ENCODE results near the gene DPP4. TPM values are rescaled to one million over a fixed set of nuclear protein-coding genes. Genes with fewer than 3 reads are reported as not detected.

The DPP4 gene
- total RNA-seq, result 2.1 TPM

DNA sequence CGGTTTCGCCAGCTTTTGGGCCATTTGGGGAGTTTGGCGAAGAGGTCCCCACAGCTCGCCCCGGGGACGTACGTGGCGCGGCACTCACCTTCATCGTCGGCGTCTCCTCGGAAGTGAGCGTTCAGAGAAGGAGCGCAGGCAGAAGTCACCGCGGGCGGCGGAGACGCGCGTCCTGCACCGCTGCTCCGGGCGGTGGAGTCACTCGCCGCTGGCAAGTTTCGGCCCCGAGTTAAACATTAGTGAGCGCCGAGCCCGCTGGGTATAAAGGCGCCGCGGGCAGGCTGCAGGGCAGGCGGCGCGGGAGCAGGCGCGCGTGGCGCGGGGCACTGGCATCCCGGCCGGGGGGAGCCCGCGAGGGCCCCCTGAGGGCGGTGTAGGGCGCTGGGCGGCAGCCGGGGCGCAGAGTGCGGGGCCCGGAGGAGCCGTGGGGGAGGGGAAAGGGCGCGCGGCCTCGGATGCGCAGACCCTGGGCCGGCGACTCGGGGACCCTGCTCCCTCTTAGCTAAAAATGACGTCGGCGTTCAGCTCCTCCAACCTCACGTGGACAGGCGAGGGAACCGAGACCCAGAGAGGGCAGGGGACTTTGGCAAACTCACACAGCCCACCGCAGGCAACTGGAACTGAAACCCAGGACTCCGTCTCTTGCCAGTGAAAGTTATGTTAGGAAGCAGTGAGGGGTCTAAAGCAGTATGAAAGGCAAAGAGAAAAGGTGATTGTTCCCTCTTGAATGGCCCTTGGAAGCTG, at the start of gene DPP4:
Gene DPP4, minus strand, starts transcription at position 328 of the 744 bp plus-strand sequence. Its CDS starts 234 bp downstream, at position 94.
- peak; percentile 47 for DNase-seq (ENCODE audit: low spot score)

DNA sequence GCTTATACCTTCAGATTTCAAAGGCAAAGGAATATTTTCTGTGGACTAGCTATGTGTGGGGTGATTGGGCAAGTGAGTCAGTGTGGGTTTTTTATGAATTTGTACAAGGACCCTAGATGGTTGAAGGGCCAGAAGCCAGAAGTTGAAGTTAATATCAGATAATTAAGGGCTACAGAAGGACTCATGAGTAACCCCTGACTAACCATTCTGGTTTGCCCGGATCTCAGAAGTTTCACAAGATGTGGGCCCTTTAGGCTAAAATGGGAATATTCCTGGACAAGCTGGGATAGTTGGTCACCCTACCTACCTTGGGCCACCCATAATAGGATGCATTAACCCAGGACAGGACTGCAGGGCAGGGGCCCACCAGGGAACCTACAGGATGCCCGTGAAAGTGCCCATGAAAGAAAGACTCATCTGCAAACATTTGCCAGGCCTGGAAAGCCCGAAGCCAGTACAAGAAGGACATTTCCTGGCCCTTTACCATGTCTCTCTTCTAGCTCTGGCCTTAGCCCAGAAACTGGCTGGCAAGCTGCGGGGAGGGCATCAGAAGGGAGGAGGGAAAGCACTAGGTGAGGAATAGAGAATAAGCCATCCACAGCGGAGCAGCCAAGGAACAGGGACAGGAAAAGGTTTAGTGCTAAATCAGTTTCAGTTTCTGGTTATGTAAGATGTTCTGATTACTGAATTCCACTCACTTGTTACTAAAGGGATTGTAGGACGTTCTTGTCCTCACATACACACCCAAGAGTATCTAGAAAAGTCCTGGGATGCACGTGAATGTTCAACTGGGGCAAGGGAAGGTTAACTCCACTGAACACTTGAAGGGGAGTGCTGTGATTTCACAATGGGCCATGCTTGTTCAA, 44.4 kb upstream of the DPP4 start:
- DNase-seq (ENCODE audit: low spot score), result no peak

DNA sequence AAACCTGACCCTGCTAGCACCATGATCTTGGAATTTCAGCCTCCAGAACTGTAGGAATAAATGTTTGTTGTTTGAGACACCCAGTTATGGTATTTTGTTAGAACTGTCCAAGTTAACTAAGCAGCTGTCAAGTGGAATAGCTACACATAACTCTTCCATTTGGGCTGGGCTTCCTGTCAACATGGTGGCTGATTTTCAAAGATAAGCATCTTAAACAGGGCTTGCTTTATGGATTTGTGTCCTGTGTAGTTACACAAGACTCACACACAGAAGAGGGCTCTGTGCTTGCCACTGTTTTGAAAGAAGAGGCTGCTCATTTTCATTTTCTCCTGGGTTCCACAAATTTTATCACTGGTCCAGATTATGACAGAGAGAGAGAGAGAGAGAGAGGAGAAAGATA, 42.3 kb upstream of the DPP4 start:
- DNase-seq (ENCODE audit: low spot score), result no peak

DNA sequence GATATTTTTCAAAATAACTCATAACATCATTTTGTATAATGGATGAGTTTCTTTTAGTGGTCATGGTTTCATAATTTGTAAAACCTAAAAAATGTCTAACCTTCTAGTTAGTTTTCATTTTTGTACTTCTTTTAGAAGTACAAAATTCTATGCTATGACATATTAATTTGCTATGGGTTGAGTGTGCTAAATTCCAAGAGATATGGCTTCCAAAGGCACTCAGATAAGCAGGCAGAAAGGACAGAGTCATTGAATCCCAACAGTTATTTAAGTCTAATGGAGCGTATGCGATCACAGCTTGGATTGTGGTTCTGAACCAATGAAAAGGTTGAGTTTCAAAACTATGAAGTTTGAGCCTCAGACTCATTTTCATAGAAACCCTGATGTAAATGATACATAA, 41.1 kb upstream of the DPP4 start:
- no peak for DNase-seq (ENCODE audit: low spot score)

DNA sequence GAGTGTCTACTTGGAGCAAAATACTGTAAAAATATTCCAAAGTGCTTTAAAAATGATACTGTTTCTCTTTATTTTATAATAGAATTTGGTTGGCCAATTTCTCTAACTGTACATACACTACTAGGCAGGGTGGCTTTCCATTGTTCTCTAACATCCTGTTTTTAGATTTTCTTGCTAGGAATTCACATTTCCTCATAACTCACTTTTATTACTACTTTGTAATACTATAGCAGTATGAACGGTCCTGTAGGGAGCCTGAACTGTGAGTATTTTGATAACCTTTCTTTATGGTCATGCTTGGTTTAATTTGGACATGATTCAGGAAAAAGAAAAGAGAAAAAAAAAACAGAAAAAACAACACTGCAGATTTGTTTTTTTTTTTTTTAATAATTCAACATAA, 40.3 kb upstream of the DPP4 start:
- DNase-seq (ENCODE audit: low spot score), result no peak

DNA sequence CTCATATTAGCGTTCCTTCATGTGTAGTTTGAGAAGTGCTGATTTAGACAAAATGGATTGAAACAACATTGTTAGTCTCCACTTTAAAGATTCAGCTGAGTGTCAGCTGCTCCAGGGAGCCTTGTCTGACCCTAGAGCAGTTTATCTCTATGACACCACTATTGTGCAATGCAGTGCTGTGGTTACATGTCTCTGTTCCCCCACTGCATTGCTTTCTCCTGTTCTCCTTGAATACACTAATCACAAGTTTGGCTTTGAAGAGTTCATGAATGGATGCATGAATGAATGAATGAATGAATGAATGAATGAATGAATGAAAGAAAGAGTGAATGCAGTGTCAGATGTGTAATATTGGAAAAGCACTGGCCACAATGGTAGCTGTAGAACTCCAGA, 39.8 kb upstream of the DPP4 start:
- no peak for DNase-seq (ENCODE audit: low spot score)

DNA sequence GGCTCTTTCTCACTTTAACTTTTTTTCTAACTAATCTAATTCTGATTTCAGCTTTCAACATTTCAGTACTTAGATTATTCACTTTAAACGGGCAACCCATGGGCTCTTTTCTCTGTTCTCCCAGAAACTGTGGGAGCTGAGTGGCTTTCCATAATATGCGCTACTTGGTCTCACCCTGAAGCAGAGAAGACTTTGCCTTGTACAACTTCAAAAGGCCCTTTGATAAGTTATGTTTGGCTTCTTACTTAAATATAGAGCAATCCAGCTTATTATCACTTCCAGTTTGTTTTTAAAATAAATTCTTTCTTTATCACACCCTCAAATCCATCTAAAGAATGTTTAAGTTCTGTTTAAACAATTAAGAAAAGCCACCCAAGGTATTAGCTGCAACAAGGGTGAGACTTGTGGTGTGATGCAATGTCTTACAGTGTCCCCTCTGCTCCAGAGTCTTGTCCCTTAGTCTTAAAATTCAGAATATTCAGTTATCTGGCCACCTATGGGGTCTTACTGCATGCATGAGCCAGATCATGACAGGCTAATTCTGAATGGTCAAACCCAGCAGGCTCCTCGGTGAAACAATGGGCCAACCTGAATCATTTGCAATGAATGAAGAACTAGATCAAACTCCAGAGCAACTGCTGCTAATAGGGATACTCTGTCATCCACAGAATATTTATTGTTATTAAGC, 39.2 kb upstream of the DPP4 start:
- DNase-seq (ENCODE audit: low spot score), result no peak

DNA sequence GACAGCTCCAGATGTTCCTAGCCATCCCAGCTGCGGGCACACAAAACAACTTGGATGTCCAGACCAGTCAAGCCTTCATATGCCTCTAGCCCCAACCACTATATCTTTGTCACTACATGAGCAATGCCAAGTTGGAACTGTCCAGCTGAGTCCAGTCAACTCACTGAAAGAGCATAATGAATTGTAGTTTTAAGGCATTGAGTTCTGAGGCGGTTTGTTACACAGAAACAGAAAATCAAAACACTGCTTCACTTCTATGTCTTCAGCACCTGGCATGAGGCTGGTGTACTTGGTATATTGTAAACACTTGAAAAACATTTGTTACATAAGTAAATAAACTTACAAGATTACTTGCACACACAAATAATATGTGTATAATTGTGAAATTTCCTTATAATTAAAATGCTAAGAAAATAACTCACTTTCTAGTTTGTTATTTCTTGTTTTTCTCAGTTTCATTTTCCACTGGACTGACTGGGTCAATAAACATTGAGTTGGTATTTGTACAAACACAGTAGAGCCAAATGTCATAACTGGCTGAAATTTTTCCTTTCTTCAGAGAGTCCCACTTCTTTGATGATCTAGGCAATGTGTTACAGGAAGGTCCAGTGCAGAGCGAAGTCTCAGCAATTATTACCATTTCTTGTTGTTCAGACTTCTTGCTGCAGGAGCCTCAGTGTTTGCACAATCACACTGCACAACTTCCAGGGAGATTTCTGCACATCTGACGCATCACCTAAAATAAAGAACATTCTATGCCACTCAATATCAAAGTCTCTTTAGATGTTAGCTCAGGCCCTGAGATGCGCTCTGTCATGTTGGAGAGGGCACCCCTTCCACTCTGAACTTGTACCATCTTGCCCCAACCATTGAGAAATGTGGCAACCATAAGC, 38.2 kb upstream of the DPP4 start:
- DNase-seq (ENCODE audit: low spot score), result no peak

DNA sequence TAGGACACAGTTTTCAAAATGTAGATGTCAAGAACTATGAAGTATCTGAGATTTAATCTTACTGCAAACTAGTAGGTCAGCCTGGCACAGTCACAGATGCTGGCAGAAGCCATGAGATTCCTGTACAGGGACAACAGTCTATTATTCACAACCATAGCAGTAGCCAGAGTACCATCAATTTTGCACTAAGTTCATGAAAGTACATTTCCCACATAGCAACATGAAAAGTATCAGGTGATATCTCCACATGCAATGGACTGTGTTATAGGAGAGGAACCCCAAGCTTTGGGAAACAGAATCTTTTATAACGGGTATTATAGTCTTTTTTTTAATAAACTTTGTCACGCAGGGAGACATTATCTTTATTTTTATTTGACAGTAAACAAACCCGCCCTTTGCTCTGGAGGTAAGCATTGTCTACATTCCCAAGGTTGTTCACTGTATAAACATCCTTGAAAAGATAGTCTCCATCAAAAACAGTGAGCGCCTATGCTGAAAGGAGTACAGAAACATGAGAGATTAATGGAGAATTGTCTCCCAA, 33.4 kb upstream of the DPP4 start:
- no peak for DNase-seq (ENCODE audit: low spot score)

DNA sequence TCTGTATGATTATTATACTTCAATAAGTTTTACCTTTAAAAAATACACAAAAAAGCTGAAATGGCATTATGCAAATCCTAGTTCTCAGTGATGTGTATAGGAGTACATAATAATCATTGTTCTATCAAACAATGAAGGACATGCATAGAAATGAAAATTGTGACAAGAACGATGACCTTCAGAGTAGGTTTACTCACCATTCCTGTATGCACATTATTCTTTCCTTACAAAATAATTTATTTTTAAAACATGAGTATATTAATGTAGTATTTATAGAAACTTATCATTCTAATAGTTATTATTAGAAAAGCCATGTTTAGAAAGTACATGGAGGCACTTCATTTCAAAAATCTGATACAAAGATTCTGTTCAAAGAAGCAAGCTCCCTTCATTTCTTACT, 32.7 kb upstream of the DPP4 start:
- no peak for DNase-seq (ENCODE audit: low spot score)

DNA sequence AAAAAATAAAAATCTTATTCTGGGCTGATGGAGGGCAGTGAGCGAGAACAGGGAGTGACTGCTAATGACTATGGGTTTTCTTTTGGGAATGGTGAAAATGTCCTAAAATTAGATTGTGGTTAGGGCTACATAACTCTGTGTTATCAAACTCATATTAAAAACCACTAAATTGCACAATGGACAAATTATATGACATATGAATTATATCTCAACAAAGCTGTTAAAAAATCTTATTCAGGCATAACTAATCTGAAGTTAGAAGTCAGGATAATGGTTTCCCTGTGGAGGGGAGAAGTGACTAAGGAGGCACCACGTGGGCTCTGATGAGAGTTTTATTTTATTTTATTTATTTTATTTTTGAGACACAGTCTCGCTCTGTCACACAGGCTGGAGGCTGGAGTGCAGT, 32.1 kb upstream of the DPP4 start:
- DNase-seq (ENCODE audit: low spot score), result no peak

DNA sequence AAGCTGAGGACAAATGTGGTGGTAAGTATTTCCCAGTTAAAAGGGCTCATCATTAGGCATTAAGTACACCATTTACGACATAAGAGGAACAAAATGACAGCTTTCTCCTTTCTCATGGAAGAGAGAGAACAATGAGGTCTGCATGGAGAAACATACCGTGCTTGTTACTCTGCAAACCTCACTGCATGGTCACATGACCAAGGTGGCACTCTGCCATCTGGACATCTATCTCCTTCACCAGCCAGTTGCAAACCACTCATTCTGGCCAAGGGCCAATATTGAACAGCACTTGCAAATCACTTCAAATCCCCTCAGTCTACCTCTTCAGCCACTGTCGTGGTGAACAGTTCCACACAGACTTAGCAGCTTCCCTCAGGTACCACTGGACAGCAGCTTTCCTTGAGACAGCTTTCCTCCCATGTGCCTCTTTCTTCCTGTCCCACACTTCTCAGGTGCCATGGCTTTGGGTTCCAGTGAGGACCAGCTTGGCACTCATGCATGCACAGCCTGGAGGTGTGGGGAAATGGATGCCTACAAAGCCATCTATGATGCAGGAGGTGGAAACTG, 29.5 kb upstream of the DPP4 start:
- no peak for DNase-seq (ENCODE audit: low spot score)

DNA sequence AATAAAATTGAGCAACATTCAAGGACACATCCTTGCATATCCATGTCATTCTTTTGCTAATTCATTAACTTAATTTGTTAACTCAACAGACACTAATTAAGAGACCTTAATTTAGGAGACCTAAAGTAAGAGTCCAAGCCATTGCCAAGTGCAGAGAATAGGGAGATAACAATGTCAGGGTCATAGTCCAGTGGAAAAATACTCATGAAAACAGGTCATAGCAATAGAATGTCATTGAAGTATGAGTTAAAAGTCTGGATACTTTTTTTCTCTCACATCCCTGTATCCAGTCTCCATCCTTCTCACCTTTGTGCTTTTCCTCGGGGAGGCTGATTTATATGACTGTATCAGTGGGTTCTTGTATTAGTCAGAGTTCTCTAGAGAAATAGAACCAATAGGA, 26.6 kb upstream of the DPP4 start:
- DNase-seq (ENCODE audit: low spot score), result no peak

DNA sequence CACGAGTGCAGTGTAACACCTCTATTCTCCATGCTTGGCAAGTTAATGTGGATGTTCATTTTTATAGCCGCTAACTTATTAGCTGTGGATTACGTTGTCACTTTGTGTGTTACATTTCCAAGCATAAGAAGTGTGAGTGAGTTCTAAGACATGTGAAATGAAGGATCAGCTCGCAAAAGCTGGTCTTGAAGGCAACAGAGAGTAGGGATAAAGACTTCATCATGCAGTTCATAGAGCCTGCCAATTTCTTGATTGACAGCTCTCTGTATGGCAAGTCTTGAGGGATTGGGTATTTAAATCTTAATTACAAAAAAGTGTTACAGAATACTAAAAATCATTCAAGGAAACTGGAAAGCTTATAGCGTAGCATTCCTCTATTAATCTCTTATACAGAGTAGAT, 25.8 kb upstream of the DPP4 start:
- no peak for DNase-seq (ENCODE audit: low spot score)

DNA sequence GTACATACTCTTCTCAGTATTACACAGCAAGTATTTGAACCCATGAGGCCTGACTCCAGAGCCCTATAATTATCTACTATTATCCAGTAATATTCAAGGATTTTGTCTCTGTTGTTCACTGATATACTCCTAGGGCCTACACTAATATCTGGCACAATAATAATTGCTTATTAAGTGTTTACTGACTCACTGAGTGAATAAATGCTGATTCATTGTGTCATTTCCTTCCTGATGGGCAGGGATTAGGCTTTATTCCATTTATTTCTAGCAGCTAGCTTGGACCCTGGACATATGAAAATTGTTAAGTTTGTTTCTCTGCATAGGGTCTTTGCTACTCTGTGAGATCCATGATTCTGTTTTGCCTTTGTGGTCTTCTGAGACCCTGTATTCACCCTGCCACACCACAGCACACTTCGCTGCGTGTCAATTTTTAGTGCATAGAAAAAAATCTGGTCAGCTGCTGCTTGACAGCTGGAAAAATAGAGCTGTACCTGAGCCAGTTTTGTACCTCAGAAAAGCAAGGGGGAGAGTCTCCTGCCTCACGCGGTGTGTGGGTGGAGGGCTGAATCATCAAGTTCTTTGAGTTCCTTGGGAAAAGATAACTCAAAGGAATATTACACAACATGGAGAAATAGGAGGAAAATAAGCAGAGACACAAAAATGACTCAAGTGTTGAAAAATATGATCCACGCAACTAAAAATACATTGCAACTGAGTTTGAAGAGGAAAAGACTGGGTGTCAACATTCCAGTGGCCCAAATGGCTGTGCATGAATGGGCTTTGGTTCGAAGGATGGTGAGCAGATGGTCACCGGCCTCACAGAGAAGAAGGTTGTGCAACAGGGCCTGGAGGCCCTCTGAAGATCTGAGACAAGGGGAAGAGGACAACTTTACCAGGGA, 18.9 kb upstream of the DPP4 start:
- no peak for DNase-seq (ENCODE audit: low spot score)

DNA sequence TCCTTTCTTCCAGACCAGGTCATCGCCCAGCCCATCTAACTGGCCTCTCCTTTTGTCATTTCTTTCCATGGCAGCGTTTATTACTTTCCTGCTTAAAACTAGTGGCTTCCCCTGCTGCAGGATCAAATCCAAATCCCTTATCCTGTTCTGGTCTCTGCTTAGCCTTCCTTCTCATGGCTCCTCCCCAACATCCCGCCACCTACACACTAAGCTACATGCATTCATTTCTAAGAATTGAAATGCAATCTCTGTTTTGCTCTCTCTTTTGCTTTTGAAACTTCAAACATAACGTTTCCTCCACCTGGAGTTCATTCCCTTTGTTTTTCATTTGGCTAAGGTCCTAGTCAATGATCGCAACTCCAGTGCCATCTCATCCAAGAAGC, 18.0 kb upstream of the DPP4 start:
- DNase-seq (ENCODE audit: low spot score), result no peak

DNA sequence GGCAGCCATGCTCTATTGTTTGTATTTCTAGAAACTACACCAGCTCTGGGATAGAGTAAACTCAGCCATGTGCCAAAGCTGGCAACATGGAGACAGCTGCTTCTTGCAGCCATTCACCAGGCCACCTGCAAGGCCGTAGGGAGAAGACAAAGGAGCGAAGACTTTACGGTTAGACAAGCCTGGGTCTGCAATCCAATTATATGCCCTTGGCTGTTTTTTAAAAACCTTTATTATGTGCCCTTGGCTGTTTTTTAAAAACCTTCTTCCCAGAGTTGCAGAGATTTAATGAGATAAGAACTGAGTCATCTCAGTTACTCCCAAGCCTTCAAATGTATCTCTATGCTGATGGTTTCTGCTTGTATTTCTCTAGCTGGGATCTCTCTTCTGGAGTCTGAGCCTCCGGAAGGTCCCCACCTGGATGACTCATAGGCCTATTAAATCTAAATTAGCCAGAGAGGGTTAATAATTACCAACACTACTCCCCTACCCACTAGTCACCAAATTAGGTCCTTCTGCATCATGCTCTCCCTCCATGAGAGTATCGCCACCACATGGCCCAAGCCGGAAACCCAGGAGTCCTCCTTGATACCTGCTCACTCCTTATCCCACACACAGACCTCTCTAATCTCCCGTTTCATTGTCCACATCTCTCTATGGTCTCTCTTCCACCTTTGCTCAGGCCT, 17.5 kb upstream of the DPP4 start:
- DNase-seq (ENCODE audit: low spot score), result no peak

DNA sequence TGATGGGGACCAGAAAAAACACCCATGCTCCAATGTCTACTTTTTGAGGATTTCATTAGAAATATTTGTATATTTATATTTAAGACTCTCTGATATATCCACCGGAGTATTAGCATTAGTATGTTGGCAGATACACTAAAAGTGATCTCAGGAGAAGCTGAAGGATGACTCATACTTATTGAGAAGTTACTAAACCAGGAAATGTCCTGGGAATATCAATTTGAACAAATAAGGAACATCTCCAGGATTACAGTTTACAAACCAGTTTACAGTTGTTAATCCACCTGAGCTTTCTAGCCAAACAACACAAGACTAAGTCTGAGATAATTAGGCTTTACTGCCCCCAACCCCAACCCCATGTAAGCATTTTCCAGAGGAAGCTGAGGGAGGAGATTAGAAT, 16.1 kb upstream of the DPP4 start:
- DNase-seq (ENCODE audit: low spot score), result no peak

DNA sequence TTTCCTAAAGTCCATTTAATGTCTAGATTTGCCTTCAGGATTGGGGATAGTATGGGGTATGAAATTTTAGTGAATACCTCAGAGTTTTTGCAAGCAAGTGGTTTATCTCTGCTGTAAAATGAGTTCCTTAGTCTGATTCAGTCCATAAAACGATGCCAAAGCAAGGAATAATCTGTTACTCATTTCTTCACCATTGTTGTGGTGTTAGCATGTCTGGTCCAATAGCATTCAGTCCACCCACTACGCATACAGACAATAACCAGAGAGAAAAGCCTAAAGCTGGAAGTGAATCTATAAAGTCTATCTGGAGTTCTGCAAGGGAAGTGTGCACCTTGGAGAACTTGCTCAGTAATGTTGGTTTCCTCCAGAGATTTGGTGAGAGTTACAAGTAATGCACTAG, 12.9 kb upstream of the DPP4 start:
- no peak for DNase-seq (ENCODE audit: low spot score)

All from ureter (tissue), 1 donor.